ENCODE data around the gene STAM.

The STAM gene

DNA sequence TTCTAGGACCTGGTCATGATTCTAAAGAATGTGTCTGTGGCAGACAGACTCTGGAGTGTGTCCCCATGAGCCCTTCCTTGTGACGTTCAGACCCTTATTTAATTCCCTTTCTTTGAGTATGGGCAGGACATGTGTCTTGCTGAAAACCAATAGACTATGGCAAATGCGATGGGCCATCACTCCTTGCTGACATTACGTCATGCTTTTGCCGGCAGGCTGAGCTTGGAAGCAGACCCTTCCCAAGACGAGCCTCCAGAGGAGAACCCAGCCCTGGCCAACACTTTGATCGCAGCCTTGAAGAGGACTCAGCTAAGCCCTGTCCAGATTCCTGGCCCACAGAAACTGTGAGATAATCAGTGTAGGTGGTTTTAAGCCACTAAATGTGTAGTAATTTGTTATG, 89.7 kb downstream of the STAM start:
- no peak for DNase-seq

DNA sequence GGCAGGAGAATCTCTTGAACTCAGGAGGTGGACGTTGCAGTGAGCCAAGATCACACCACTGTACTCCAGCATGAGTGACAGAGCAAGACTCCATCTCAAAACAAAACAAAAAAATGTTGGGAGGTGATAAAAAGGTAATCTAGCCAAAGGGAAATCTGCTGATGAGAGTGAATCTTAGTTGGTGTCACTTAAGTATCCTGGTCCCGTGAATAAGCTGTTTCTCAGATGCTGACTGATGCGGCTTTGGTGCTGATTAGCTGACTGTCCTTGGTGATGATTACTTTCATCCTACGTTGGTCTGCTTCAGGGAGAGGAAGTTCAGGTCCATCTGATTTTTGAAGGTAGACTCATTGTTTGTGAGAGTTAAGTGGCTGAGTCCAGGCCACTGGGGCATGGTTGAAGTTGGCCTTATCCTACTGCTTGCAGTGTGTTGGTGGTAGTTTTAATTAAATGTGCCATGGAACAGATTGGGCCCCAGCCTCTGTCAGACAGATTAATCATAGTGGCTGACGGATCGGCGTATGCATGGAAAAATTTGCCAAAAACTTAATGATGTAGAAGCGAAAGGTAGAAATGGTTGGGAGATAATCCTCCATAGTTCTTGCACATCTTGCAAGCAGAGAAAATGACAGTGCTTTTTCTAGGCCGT, 90.6 kb downstream of the STAM start:
- no peak for DNase-seq

GRCh38 chr10:17735166-17735941, 91.4 kb downstream of the STAM start:
- DNase-seq = no peak

GRCh38 chr10:17736223-17736622, 92.3 kb downstream of the STAM start:
- no peak for DNase-seq

GRCh38 chr10:17737027-17737965, 93.3 kb downstream of the STAM start:
- no peak for DNase-seq

- no peak for DNase-seq
These were observed 96.7 kb downstream of the STAM start for GRCh38 chr10:17740668-17741067.

DNA sequence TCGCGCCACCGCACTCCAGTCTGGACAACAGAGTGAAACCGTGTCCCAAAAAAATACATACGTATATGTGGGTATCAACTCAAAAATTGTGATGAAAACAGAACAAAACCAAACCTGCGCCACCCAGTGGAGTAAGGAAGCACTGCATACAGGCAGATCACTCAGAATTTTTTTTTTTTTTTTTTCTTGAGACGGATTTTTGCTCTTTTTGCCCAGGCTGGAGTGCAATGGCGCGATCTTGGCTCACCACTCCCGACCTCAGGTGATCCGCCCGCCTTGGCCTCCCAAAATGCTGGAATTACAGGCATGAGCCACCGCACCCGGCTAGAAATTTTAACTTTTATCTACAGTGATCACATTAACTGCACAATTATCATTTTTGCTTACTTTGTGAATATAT, 99.0 kb downstream of the STAM start:
- DNase-seq = no peak

GRCh38 chr10:17743437-17743836, 99.5 kb downstream of the STAM start:
- no peak for DNase-seq

GRCh38 chr10:17744341-17744861, 100.5 kb downstream of the STAM start:
- no peak for DNase-seq

DNA sequence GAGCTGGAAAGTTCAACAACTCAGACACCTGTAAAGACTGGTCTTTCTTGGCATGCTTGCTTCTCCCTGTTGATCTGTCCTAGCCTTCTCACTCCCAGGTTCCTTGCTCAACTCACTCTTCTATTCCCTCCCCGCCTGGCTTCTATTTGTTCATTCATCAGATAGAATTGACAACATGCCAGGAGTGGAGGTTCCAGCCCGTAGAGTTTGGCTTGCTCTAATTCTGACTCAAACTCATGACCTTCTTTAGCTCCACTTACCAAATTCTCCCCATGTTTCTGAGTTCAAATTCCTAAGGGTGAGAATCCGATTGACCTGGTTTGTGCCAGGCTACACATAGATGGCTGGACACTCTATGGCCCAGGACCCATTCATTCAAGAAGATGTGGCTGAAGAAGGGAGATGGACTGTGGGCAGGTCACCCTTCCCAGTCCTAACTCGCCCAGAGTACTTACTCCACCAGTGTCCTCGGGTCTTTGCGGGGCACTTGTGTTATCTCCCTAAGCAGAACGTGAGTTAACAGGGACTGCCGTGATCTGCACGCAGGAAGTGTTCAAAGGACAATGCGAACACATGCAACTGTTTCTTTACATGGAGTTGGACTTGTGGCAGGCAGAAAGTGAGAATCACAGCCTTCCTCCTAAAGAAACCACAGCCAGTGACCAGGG, 104.1 kb downstream of the STAM start:
- no peak for DNase-seq

GRCh38 chr10:17749890-17750289, 105.9 kb downstream of the STAM start:
- no peak for DNase-seq

- no peak for DNase-seq
These were observed 108.0 kb downstream of the STAM start, which contains the start of gene TMEM236 for GRCh38 chr10:17751781-17752445. Gene TMEM236 (plus strand): TSS chr10:17752201. CDS start chr10:17752296, 95 bp downstream.

GRCh38 chr10:17756557-17757217, 112.7 kb downstream of the STAM start:
- DNase-seq = no peak

DNA sequence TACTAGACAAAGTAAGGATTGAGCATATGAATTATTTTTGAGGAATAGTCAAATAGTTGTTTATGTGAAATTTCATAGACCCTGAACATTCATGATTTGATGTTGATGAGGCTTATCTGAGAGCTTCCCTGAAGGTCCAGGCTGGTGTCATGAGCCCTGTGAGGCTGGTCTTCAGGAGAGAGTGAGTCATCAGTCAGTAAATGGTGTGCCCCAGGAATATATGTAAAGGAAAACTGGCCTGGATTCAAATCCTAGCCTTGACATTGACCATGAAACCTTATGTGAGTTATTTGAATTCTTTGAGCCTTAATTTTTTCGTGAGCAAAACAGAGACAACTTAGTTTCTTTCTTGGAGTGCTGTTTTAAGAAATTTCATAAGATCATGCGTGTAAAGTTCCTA, 114.2 kb downstream of the STAM start:
- no peak for DNase-seq

- no peak for DNase-seq
These were observed 114.9 kb downstream of the STAM start for GRCh38 chr10:17758896-17759295.

GRCh38 chr10:17764142-17764541, 120.2 kb downstream of the STAM start:
- DNase-seq = no peak

DNA sequence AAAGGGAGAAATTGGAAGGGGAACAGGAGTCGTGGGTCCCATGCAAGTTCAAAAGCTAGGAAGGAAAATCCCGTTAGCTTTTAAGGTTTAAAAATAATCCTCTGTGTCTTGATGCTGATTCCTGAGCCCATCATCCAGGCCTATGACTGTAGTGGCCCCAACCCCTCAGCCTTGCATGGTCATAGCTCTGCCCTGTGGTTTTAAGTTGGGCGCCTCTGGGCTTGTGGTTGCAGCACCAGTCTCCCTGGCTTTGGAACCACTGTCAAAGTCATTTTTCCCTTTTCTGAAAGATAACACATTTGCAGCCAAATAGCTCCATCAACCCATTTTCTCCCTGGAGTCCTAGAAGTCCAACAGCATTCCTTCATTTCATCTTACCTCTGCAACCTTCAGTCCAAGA, 121.7 kb downstream of the STAM start:
- DNase-seq = no peak
